ENCODE measurements around the gene SIGLEC9.

SIGLEC9 gene

GRCh38 chr19:51103926-51104341 lies 20.8 kb upstream of the SIGLEC9 start:
- Histone ChIP-seq H3K27me3 (ENCODE audit: insufficient read depth, insufficient read length) (no peaks in the 10 kb centered on the region), H3K9ac (ENCODE audit: insufficient read length, low read depth) (no peak overlapping the region), H3K4me1 (ENCODE audit: insufficient read depth, insufficient read length) (no peaks in the 10 kb centered on the region), H3K36me3 (ENCODE audit: insufficient read depth, insufficient read length, low read length) (peaks cover 54% of the 10 kb centered on the region), H3K9me3 (ENCODE audit: insufficient read depth, low read length) (no peaks in the 10 kb centered on the region), H3K4me3 (ENCODE audit: insufficient read length, low read depth) (no peak overlapping the region)
- TF ChIP-seq SUZ12 (IDR thresholded peaks at IDR 0.05; ENCODE audit: extremely low read depth, insufficient read depth, insufficient read length) (no peak), YY1 (IDR thresholded peaks at IDR 0.05; ENCODE audit: insufficient read depth, insufficient read length) (no peak), ZNF274 (IDR thresholded peaks at IDR 0.05; ENCODE audit: low read depth, low read length) (no peak)
- DNase-seq (ENCODE audit: low read depth, low spot score): no peak

- peaks cover 33% of the 10 kb centered on the region for H3K36me3 ChIP-seq (ENCODE audit: insufficient read depth, insufficient read length, low read length)
- TF ChIP-seq SUZ12 (IDR thresholded peaks at IDR 0.05; ENCODE audit: extremely low read depth, insufficient read depth, insufficient read length) (no peak), ZNF274 (IDR thresholded peaks at IDR 0.05; ENCODE audit: low read depth, low read length) (no peak), YY1 (IDR thresholded peaks at IDR 0.05; ENCODE audit: insufficient read depth, insufficient read length) (no peak)
Measured at GRCh38 chr19:51107406-51108065, 17.2 kb upstream of the SIGLEC9 start.

GRCh38 chr19:51108066-51108804 lies 16.5 kb upstream of the SIGLEC9 start, which contains the start of gene CTU1:
TSS of gene CTU1 (minus strand) at chr19:51108409. CDS start at chr19:51104569, 3,840 bp downstream.
- H3K27me3 ChIP-seq (ENCODE audit: insufficient read depth, insufficient read length): peaks cover 5% of the 10 kb centered on the region
- peak within 1 kb of the TSS; percentile 88 for H3K4me3 ChIP-seq (ENCODE audit: insufficient read length, low read depth)
- peak within 1 kb of the TSS; percentile 82 for H3K9ac ChIP-seq (ENCODE audit: insufficient read length, low read depth)
- peaks cover 27% of the 10 kb centered on the region for H3K36me3 ChIP-seq (ENCODE audit: insufficient read depth, insufficient read length, low read length)
- no peaks in the 10 kb centered on the region for H3K9me3 ChIP-seq (ENCODE audit: insufficient read depth, low read length)
- TF ChIP-seq YY1 (IDR thresholded peaks at IDR 0.05; ENCODE audit: insufficient read depth, insufficient read length) (no peak), SUZ12 (IDR thresholded peaks at IDR 0.05; ENCODE audit: extremely low read depth, insufficient read depth, insufficient read length) (no peak), ZNF274 (IDR thresholded peaks at IDR 0.05; ENCODE audit: low read depth, low read length) (no peak)
- peak; percentile 92 for DNase-seq (ENCODE audit: low read depth, low spot score)
- H3K4me1 ChIP-seq (ENCODE audit: insufficient read depth, insufficient read length): peaks cover 2% of the 10 kb centered on the region

More at GRCh38 chr19:51107406-51108065, 17.2 kb upstream of the SIGLEC9 start:
- H3K9me3 ChIP-seq (ENCODE audit: insufficient read depth, low read length): no peaks in the 10 kb centered on the region
- peaks cover 2% of the 10 kb centered on the region for H3K4me1 ChIP-seq (ENCODE audit: insufficient read depth, insufficient read length)
- H3K27me3 ChIP-seq (ENCODE audit: insufficient read depth, insufficient read length): peaks cover 5% of the 10 kb centered on the region
- peak overlapping the region; percentile 82 for H3K9ac ChIP-seq (ENCODE audit: insufficient read length, low read depth)
- DNase-seq (ENCODE audit: low read depth, low spot score): no peak
- H3K4me3 ChIP-seq (ENCODE audit: insufficient read length, low read depth): peak overlapping the region; percentile 88

GRCh38 chr19:51108805-51109146 lies 15.9 kb upstream of the SIGLEC9 start:
- H3K4me3 ChIP-seq (ENCODE audit: insufficient read length, low read depth): peak overlapping the region; percentile 19
- H3K9me3 ChIP-seq (ENCODE audit: insufficient read depth, low read length): no peaks in the 10 kb centered on the region
- no peak for DNase-seq (ENCODE audit: low read depth, low spot score)
- peaks cover 2% of the 10 kb centered on the region for H3K4me1 ChIP-seq (ENCODE audit: insufficient read depth, insufficient read length)
- TF ChIP-seq YY1 (IDR thresholded peaks at IDR 0.05; ENCODE audit: insufficient read depth, insufficient read length): no peak
- no peak for TF ChIP-seq SUZ12 (IDR thresholded peaks at IDR 0.05; ENCODE audit: extremely low read depth, insufficient read depth, insufficient read length)
- TF ChIP-seq ZNF274 (IDR thresholded peaks at IDR 0.05; ENCODE audit: low read depth, low read length): no peak
- peaks cover 5% of the 10 kb centered on the region for H3K27me3 ChIP-seq (ENCODE audit: insufficient read depth, insufficient read length)
- H3K36me3 ChIP-seq (ENCODE audit: insufficient read depth, insufficient read length, low read length): peaks cover 22% of the 10 kb centered on the region
- H3K9ac ChIP-seq (ENCODE audit: insufficient read length, low read depth): no peak overlapping the region

- Histone ChIP-seq H3K4me3 (ENCODE audit: insufficient read length, low read depth) (no peak overlapping the region), H3K27me3 (ENCODE audit: insufficient read depth, insufficient read length) (peaks cover 5% of the 10 kb centered on the region), H3K9me3 (ENCODE audit: insufficient read depth, low read length) (no peaks in the 10 kb centered on the region), H3K4me1 (ENCODE audit: insufficient read depth, insufficient read length) (peaks cover 2% of the 10 kb centered on the region), H3K36me3 (ENCODE audit: insufficient read depth, insufficient read length, low read length) (peaks cover 7% of the 10 kb centered on the region), H3K9ac (ENCODE audit: insufficient read length, low read depth) (no peak overlapping the region)
- TF ChIP-seq YY1 (IDR thresholded peaks at IDR 0.05; ENCODE audit: insufficient read depth, insufficient read length): no peak
- no peak for TF ChIP-seq SUZ12 (IDR thresholded peaks at IDR 0.05; ENCODE audit: extremely low read depth, insufficient read depth, insufficient read length)
- TF ChIP-seq ZNF274 (IDR thresholded peaks at IDR 0.05; ENCODE audit: low read depth, low read length): no peak
- no peak for DNase-seq (ENCODE audit: low read depth, low spot score)
Measured at GRCh38 chr19:51110666-51110971, 14.1 kb upstream of the SIGLEC9 start.

- TF ChIP-seq YY1 (IDR thresholded peaks at IDR 0.05; ENCODE audit: insufficient read depth, insufficient read length): no peak
- no peak for TF ChIP-seq ZNF274 (IDR thresholded peaks at IDR 0.05; ENCODE audit: low read depth, low read length)
- TF ChIP-seq SUZ12 (IDR thresholded peaks at IDR 0.05; ENCODE audit: extremely low read depth, insufficient read depth, insufficient read length): no peak
- no peak overlapping the region for H3K9ac ChIP-seq (ENCODE audit: insufficient read length, low read depth)
- H3K36me3 ChIP-seq (ENCODE audit: insufficient read depth, insufficient read length, low read length): no peaks in the 10 kb centered on the region
- H3K9me3 ChIP-seq (ENCODE audit: insufficient read depth, low read length): no peaks in the 10 kb centered on the region
- peaks cover 5% of the 10 kb centered on the region for H3K27me3 ChIP-seq (ENCODE audit: insufficient read depth, insufficient read length)
- no peak for DNase-seq (ENCODE audit: low read depth, low spot score)
- H3K4me1 ChIP-seq (ENCODE audit: insufficient read depth, insufficient read length): peaks cover 2% of the 10 kb centered on the region
- H3K4me3 ChIP-seq (ENCODE audit: insufficient read length, low read depth): no peak overlapping the region
Measured at GRCh38 chr19:51111606-51112005, 13.1 kb upstream of the SIGLEC9 start.

GRCh38 chr19:51114087-51114729 lies 10.5 kb upstream of the SIGLEC9 start:
- peaks cover 5% of the 10 kb centered on the region for H3K27me3 ChIP-seq (ENCODE audit: insufficient read depth, insufficient read length)

More at GRCh38 chr19:51114087-51114729, 10.5 kb upstream of the SIGLEC9 start:
- no peaks in the 10 kb centered on the region for H3K9me3 ChIP-seq (ENCODE audit: insufficient read depth, low read length)
- no peak overlapping the region for H3K9ac ChIP-seq (ENCODE audit: insufficient read length, low read depth)
- no peak for DNase-seq (ENCODE audit: low read depth, low spot score)
- TF ChIP-seq YY1 (IDR thresholded peaks at IDR 0.05; ENCODE audit: insufficient read depth, insufficient read length) (no peak), SUZ12 (IDR thresholded peaks at IDR 0.05; ENCODE audit: extremely low read depth, insufficient read depth, insufficient read length) (no peak), ZNF274 (IDR thresholded peaks at IDR 0.05; ENCODE audit: low read depth, low read length) (no peak)
- no peak overlapping the region for H3K4me3 ChIP-seq (ENCODE audit: insufficient read length, low read depth)
- H3K36me3 ChIP-seq (ENCODE audit: insufficient read depth, insufficient read length, low read length): no peaks in the 10 kb centered on the region
- peaks cover 2% of the 10 kb centered on the region for H3K4me1 ChIP-seq (ENCODE audit: insufficient read depth, insufficient read length)
